Breast epithelium (tissue), 4 donors: ENCODE data around the gene NAGA. TPM values are rescaled to one million over a fixed set of nuclear protein-coding genes. Genes with fewer than 3 reads are reported as not detected.

ENCODE experiments used
- DNase-seq, 2 donors: peaks; one replicate each; pipeline ENCODE4 v3.0.0-alpha.2; 2019; ENCODE audit warnings: low spot score in 2 of 2
- H3K27ac ChIP-seq, 2 donors: fragments of 200-600 bp; sonication (generic) in 1 of 2; one replicate each; pipeline ENCODE4 v1.5.1; 2016 to 2019; ENCODE audit warnings: mild to moderate bottlenecking in 1 of 2
- H3K27me3 ChIP-seq, 2 donors: fragments of 200-600 bp; sonication (generic) in 1 of 2; one replicate each; pipeline versions ENCODE4 v1.5.1 to v1.6.0; 2017 to 2019; ENCODE audit warnings: control low read depth in 1 of 2, mild to moderate bottlenecking in 1 of 2
- H3K36me3 ChIP-seq: fragments of 200-600 bp; one replicate; pipeline ENCODE4 v1.5.1; 2019
- H3K4me1 ChIP-seq, 2 donors: fragments of 200-600 bp; sonication (generic); one replicate each; pipeline ENCODE4 v1.5.1; 2016 to 2019; ENCODE audit warnings: control low read depth in 1 of 2
- H3K4me3 ChIP-seq, 3 donors: fragments of 200-600 bp; sonication (generic); 1 replicate in 2 of 3; 2 replicates in 1 of 3; pipeline ENCODE4 v1.5.1; 2016 to 2019; ENCODE audit warnings: mild to moderate bottlenecking in 3 of 3, moderate library complexity in 2 of 3
- H3K9me3 ChIP-seq, 2 donors: fragments of 200-600 bp; sonication (generic) in 1 of 2; one replicate each; pipeline ENCODE4 v1.5.1; 2016 to 2019; ENCODE audit warnings: control low read depth in 1 of 2
- POLR2A ChIP-seq: fragments of 450-650 bp; IDR thresholded peaks from one replicate; pipeline ENCODE4 v1.6.1; 2016; ENCODE audit warnings: antibody characterized with exemption, mild to moderate bottlenecking, moderate library complexity
- POLR2AphosphoS5 ChIP-seq, 3 donors: sonication (generic); formaldehyde crosslinking; IDR thresholded peaks; one replicate each; pipeline ENCODE4 v1.6.1; 2017; ENCODE audit warnings: antibody characterized with exemption in 3 of 3
- intact Hi-C: fragments of 100-400 bp; cut with DNase I; formaldehyde crosslinking; loops from one replicate; pipeline ENCODE4 v1.15.1; 2023; ENCODE audit warnings: low total_unique reads
- total RNA-seq, 3 donors: library from RNA; depleted of rRNA; stranded (reverse); fragments of >200 nt; gene quantifications; one replicate each; pipeline ENCODE4 v1.1.0, GENCODE V29; 2016
- TF ChIP-seq, protein P1 (sequence below), 3 donors: fragments of 450-650 bp; IDR thresholded peaks; one replicate each; pipeline ENCODE4 v1.5.1; 2016 to 2017; ENCODE audit warnings: antibody characterized with exemption in 3 of 3, mild to moderate bottlenecking in 3 of 3, moderate library complexity in 3 of 3

The NAGA gene
- total RNA-seq, 3 donors from 2014 or later: 22.9 to 38.9 (median 27.2) TPM

DNA sequence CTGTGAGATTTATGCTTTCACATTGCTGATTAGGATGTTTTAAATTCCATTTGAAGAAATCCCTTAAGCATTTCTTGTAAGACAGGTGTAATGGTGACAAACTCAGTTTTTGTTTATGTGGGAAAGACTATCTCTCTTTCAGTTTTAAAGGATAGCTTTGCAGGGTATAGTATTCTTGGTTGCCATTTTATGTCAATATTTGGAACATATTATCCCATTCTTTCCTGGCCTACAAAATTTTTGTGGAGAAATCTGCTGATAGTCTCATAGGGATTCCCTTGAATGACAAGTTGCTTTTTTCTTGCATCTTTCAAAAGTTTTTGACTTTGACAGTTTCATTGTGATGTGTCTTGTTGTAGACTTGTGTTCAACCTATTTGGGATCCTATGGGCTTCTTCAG is 28.8 kb downstream of the NAGA start:
- DNase-seq: no peak
- no peaks in the 10 kb centered on the region for H3K36me3 ChIP-seq
- intact Hi-C loops: no loop called here
- H3K27ac ChIP-seq: no peak overlapping the region
- no peak overlapping the region for H3K4me3 ChIP-seq
- H3K27me3 ChIP-seq: no peaks in the 10 kb centered on the region
- H3K9me3 ChIP-seq: peaks cover 0 to 8% of the 10 kb centered on the region in 2 donors
- TF ChIP-seq POLR2A (no peak), POLR2AphosphoS5 (IDR thresholded peaks at IDR 0.05) (no peak)
- TF ChIP-seq, protein P1, sequence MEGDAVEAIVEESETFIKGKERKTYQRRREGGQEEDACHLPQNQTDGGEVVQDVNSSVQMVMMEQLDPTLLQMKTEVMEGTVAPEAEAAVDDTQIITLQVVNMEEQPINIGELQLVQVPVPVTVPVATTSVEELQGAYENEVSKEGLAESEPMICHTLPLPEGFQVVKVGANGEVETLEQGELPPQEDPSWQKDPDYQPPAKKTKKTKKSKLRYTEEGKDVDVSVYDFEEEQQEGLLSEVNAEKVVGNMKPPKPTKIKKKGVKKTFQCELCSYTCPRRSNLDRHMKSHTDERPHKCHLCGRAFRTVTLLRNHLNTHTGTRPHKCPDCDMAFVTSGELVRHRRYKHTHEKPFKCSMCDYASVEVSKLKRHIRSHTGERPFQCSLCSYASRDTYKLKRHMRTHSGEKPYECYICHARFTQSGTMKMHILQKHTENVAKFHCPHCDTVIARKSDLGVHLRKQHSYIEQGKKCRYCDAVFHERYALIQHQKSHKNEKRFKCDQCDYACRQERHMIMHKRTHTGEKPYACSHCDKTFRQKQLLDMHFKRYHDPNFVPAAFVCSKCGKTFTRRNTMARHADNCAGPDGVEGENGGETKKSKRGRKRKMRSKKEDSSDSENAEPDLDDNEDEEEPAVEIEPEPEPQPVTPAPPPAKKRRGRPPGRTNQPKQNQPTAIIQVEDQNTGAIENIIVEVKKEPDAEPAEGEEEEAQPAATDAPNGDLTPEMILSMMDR (IDR thresholded peaks at IDR 0.05): no peak
- no peaks in the 10 kb centered on the region for H3K4me1 ChIP-seq

DNA sequence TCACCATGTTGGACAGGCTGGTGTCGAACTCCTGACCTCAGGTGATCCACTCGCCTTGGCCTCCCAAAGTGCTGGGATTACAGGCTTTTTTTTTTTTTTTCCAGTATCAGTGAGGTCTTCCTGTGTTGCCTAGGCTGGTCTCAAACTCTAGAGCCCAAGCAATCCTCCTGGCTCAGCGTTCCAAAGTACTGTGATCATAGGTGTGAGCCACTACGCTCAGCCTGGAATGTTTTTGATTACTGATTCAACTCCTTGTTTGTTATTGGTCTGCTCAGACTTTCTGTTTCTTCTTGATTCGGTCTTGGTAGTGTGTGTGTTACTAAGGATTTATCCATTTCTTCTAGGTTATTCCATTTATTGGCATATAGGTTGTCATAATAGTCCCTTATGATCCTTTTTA is 31.3 kb downstream of the NAGA start:
- peaks cover 0 to 8% of the 10 kb centered on the region in 2 donors for H3K9me3 ChIP-seq
- H3K27me3 ChIP-seq: no peaks in the 10 kb centered on the region
- intact Hi-C loops: no loop called here
- H3K36me3 ChIP-seq: no peaks in the 10 kb centered on the region
- H3K4me3 ChIP-seq: no peak overlapping the region
- H3K27ac ChIP-seq: no peak overlapping the region
- no peaks in the 10 kb centered on the region for H3K4me1 ChIP-seq
- no peak for DNase-seq
- TF ChIP-seq POLR2AphosphoS5 (IDR thresholded peaks at IDR 0.05): no peak
- TF ChIP-seq, protein P1 (IDR thresholded peaks at IDR 0.05): no peak
- TF ChIP-seq POLR2A: no peak

DNA sequence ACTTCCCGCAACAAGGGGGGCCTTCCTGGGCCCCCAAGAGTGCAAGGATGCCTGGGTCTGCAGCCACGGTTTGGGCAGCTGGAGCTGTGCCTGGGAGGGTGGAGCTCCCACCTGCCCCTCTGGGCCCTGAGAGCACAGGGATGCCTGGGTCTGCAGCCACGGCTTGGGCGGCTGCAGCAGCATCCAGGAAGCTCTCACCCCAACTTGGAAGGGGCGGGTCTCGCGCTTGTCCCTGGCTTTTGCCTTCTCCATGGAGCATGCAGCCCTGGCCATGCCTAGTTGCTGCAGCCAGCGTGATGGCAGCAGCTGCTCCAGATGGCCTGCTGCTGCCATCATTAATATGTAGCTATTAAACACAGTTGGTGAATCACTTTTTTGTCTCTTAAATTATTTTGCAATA is 35.4 kb downstream of the NAGA start:
- Histone ChIP-seq H3K36me3 (no peaks in the 10 kb centered on the region), H3K27me3 (no peaks in the 10 kb centered on the region), H3K4me1 (no peaks in the 10 kb centered on the region), H3K4me3 (no peak overlapping the region), H3K9me3 (peaks cover 8 to 9% of the 10 kb centered on the region in 2 donors), H3K27ac (no peak overlapping the region)
- DNase-seq: no peak
- intact Hi-C loops: no loop called here
- TF ChIP-seq POLR2A: no peak
- TF ChIP-seq, protein P1 (IDR thresholded peaks at IDR 0.05): no peak

DNA sequence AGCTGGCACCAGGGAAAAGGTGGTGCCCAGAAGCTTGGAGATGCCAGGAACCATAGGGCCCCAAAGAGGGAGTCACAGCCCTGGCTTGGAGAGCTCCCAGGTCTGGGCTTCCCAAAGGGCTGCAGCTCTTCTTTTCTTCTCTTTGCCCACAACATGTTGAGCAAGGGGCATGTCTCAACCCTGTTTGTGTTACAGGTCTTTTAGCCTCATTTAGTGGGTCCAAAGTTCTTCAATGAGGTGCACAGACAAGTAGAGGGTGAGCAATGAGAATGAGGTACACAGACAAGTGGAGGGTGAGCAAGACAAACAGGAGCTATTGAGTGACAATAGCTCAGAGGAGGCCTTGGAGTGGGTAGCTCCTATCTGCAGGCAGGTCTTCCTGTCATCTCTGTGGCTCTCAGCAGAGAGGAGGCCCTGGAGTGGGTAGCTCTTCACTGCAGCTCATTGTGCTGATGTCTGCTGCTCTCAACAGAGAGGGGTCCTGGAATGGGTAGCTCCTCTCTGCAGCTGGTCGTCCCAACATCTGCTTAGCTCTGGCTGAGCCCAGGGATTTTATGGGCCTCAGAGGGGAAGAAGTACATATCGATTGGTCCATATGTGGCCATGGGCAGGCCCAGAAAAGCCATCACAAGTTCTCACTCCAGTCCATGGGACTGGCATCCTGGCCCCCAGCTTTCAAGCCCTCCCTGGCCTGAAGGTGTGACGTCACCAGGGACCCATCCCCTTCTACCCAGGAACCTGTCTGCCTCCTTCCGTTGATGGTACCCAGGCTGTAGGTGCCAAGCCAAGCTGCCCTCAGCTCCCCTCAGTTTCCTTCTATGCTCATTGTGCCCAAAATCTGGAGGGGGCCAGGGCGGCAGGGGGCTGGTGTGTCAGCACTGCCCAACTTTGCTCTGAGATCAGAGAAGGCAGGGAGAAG is 37.1 kb downstream of the NAGA start:
- Histone ChIP-seq H3K4me1 (no peaks in the 10 kb centered on the region), H3K27me3 (no peaks in the 10 kb centered on the region), H3K9me3 (peaks cover 8 to 9% of the 10 kb centered on the region in 2 donors), H3K27ac (no peak overlapping the region), H3K36me3 (no peaks in the 10 kb centered on the region), H3K4me3 (no peak overlapping the region)
- no peak for DNase-seq
- TF ChIP-seq POLR2A (no peak), POLR2AphosphoS5 (IDR thresholded peaks at IDR 0.05) (no peak)
- intact Hi-C loops: no loop called here

DNA sequence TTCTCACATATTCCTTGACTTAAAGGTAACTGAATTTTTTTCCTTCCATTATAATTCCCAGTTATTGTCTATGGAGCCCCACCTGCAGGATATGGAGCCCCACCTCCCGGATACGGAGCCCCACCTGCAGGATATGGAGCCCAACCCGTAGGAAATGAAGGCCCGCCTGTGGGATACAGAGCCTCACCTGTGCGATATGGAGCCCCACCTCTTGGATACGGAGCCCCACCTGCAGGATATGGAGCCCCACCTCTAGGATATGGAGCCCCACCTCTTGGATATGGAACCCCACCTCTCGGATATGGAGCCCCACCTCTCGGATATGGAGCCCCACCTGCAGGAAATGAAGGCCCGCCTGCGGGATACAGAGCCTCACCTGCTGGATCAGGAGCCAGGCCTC is 43.9 kb downstream of the NAGA start:
- Histone ChIP-seq H3K27ac (no peak overlapping the region), H3K27me3 (no peaks in the 10 kb centered on the region), H3K9me3 (no peaks in the 10 kb centered on the region), H3K4me1 (no peaks in the 10 kb centered on the region), H3K4me3 (no peak overlapping the region), H3K36me3 (no peaks in the 10 kb centered on the region)
- no peak for DNase-seq
- intact Hi-C loops: no loop called here
- no peak for TF ChIP-seq POLR2A

DNA sequence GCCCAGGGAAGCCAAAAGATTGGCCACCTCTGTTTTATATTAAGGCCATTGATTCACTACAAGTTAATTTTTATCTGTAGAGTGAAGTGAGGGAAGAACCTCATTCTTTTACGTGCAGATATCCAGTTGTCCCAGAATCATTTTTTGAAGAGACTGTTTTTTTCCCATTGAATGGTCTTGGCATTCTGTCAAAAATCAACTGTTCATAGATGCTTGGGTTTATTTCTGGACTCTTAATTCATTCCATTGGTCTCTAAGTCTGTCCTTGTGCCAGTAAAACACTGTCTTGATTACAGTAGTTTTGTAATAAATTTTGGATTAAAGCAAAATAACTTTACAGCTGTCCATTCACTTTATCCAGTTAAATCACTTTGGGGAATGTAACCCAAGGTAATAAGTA is 45.2 kb downstream of the NAGA start:
- intact Hi-C loops: no loop called here
- H3K27ac ChIP-seq: no peak overlapping the region
- no peaks in the 10 kb centered on the region for H3K9me3 ChIP-seq
- no peaks in the 10 kb centered on the region for H3K36me3 ChIP-seq
- TF ChIP-seq, protein P1 (IDR thresholded peaks at IDR 0.05): no peak
- TF ChIP-seq POLR2A (no peak), POLR2AphosphoS5 (IDR thresholded peaks at IDR 0.05) (no peak)
- H3K4me3 ChIP-seq: no peak overlapping the region
- H3K4me1 ChIP-seq: no peaks in the 10 kb centered on the region
- no peak for DNase-seq
- no peaks in the 10 kb centered on the region for H3K27me3 ChIP-seq
